Esophagus muscularis mucosa (tissue), 3 donors: ENCODE data around the gene ARL6IP1.
"Not testable (repeated sequence)": the region's sequence is repeated elsewhere in the genome, so short reads cannot be mapped to it uniquely, and the experiment has no call there.

ENCODE experiments used
- CTCF ChIP-seq, 3 experiments: fragments of 200-600 bp in 2 of 3; fragments of 450-650 bp in 1 of 3; sonication (generic) in 2 of 3; IDR thresholded peaks; one replicate each; pipeline ENCODE4 v1.5.1; 2017 to 2019; ENCODE audit warnings: antibody characterized with exemption in 3 of 3, mild to moderate bottlenecking in 2 of 3, moderate library complexity in 1 of 3
- POLR2A ChIP-seq: fragments of 450-650 bp; IDR thresholded peaks from one replicate; pipeline ENCODE4 v1.6.1; 2017; ENCODE audit warnings: antibody characterized with exemption, moderate library complexity, mild to moderate bottlenecking, low read depth

GRCh38 chr16:18770336-18770962 is 30.9 kb downstream of the ARL6IP1 start:
- TF ChIP-seq POLR2A; CTCF (IDR thresholded peaks at IDR 0.05): not testable (repeated sequence)
